Panc1 (cell line): ENCODE data around the gene PBX1. TPM values are rescaled to one million over a fixed set of nuclear protein-coding genes. Genes with fewer than 3 reads are reported as not detected.

Experiments
- ATAC-seq: fragments of 200-7000 bp; cut with Tn5 transposase; 2 replicates; pipeline ENCODE4 v1.9.1; 2020; ENCODE audit warnings: mild to moderate bottlenecking, moderate library complexity
- BruUV-seq: library from RNA; stranded (reverse); fragments of 400-500 nt; replicated peaks from 2 replicates; lab custom pipeline; 2021; lab: Mats Ljungman, UMichigan
- CTCF ChIA-PET: fragments of 300-600 bp; sonication (Branson Sonifier 250); formaldehyde crosslinking; loops from one replicate; lab custom pipeline; 2022; ENCODE audit warnings: antibody characterized with exemption; lab: Charles Lee
- POLR2A ChIA-PET: fragments of 300-600 bp; sonication (Branson Sonifier 250); formaldehyde crosslinking; loops from one replicate; lab custom pipeline; 2022; ENCODE audit warnings: antibody characterized with exemption; lab: Charles Lee
- DNase-seq: peaks from one replicate; pipeline ENCODE4 v3.0.0-alpha.2; 2010; ENCODE audit warnings: low read depth, low spot score
- H3K27ac ChIP-seq: 2 replicates; pipeline ENCODE4 v1.5.1; 2011; ENCODE audit warnings: mild to moderate bottlenecking, low read length, inconsistent platforms
- H3K27me3 ChIP-seq: fragments of 200-500 bp; sonication (Bioruptor generic); 2 replicates; pipeline ENCODE4 v1.6.0; 2014; ENCODE audit warnings: low read length, inconsistent platforms; ENCODE audit not compliant: control insufficient read depth, insufficient read depth
- H3K36me3 ChIP-seq: fragments of 200-500 bp; sonication (Bioruptor generic); 2 replicates; pipeline ENCODE4 v1.5.1; 2014; ENCODE audit warnings: inconsistent platforms, mild to moderate bottlenecking, low read length, moderate library complexity; ENCODE audit not compliant: control insufficient read depth, insufficient read depth
- H3K4me1 ChIP-seq: 2 replicates; pipeline ENCODE4 v1.5.1; 2011; ENCODE audit warnings: inconsistent platforms, mild to moderate bottlenecking, low read length, moderate library complexity; ENCODE audit not compliant: control insufficient read depth, insufficient read depth
- H3K4me3 ChIP-seq, 2 experiments: 2 replicates each; pipeline ENCODE4 v1.5.1; 2011 to 2012; ENCODE audit warnings: low read depth in 2 of 2, low read length in 2 of 2, mild to moderate bottlenecking in 2 of 2, inconsistent platforms in 1 of 2, moderate library complexity in 1 of 2
- H3K9me3 ChIP-seq: fragments of 200-500 bp; sonication (Bioruptor generic); 2 replicates; pipeline ENCODE4 v1.5.1; 2014; ENCODE audit warnings: low read depth, mild to moderate bottlenecking, inconsistent platforms, low read length, moderate library complexity; ENCODE audit not compliant: control insufficient read depth, insufficient read depth
- POLR2AphosphoS5 ChIP-seq: IDR thresholded peaks from 2 replicates; pipeline ENCODE4 v1.6.1; 2012; ENCODE audit warnings: mild to moderate bottlenecking, low read depth, low read length, moderate library complexity
- SIN3A ChIP-seq: IDR thresholded peaks from 2 replicates; pipeline ENCODE4 v1.6.1; 2012; ENCODE audit warnings: low read depth, mild to moderate bottlenecking, low read length, moderate library complexity, borderline replicate concordance; ENCODE audit not compliant: insufficient read depth
- TCF7L2 ChIP-seq: IDR thresholded peaks from 2 replicates; pipeline ENCODE4 v1.6.1; 2011; ENCODE audit warnings: mild to moderate bottlenecking, low read depth, low read length, inconsistent platforms
- in situ Hi-C: cut with HindIII; loops from 2 replicates; pipeline ENCODE4 v1.10.0; 2016; ENCODE audit warnings: low sequenced_read_pairs, low pct_unique_long_range_greater_than_20kb
- intact Hi-C: fragments of 100-400 bp; cut with micrococcal nuclease; formaldehyde crosslinking; loops from one replicate; pipeline ENCODE4 v1.10.0; 2022; ENCODE audit not compliant: unreplicated experiment
- total RNA-seq: library from RNA; stranded (reverse); gene quantifications from one replicate; pipeline ENCODE4 v1.2.1, GENCODE V29; 2021; ENCODE audit not compliant: unreplicated experiment
- TF ChIP-seq, protein P1 (sequence below), 2 experiments: IDR thresholded peaks; 2 replicates each; pipeline ENCODE4 v1.6.1; 2011 to 2012; ENCODE audit warnings: low read depth in 2 of 2, control low read depth in 1 of 2, low read length in 1 of 2, mild to moderate bottlenecking in 1 of 2, moderate library complexity in 1 of 2; ENCODE audit not compliant: insufficient read depth in 1 of 2
- TF ChIP-seq, protein P2 (sequence below): fragments of 450-650 bp; IDR thresholded peaks from 2 replicates; pipeline ENCODE4 v1.5.1; 2017; ENCODE audit warnings: mild to moderate bottlenecking

PBX1 gene
- total RNA-seq, 1 experiment from 2014 or later: 2.0 TPM

DNA sequence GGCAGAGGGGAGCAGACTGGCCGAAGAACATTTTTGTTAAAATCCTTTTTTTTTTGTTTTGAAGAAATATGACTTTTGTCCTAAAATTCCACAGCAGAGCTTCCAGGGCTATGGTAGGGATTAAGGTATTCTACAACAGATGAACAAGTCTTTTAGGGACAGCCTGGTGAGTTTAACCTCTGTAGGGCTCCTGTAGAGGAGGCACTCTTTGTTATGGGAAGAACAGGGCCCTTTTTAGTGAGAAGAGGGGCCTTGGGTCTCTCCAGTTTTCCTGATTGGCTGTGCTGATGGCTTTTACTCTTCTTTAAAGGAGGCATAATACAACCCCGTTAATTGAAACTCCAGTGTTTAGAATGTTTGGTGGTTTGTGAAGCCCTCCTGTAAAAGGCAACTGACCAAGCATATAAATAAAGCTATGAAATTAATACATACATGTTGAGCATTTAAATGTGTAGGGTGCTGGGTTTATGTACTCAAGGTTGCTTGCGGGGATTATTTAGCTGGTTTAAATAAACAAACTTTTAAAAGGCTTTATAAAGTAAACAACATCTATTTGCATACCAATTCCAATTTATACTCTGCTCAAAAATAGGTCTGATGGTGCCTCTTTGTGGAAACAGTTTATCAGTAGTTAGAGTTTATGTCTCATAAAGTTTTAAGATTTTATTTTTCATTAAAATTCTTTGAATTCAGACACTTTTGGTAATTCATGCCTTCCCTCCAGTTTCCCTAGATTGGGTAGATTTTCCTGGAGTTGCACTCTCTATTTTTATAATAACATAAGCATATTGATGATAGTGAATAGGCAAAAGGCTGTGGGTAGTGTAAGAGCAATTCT lies 46.5 kb downstream of the PBX1 start:
- no peak overlapping the region for H3K27ac ChIP-seq

DNA sequence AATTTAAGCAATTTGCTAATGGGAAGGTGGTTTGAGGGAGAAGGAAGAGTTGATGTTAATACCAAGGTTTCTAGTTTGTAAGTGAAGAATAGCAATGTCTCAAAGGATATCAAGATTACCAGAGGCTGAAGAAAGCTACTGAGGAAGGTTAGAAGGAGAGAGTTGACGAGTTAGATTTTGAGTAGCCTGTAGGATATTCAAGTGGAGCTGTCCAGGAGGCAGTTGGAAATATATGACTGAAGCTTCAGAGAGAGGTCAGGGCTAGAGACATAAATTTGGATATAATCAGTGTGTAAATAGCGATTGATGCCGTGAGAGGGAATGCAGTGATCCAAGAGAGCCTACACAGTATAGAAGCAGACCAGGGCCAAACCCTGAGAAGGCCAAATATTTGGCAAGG lies 48.4 kb downstream of the PBX1 start:
- no TSS peak for BruUV-seq
- no peaks in the 10 kb centered on the region for H3K27me3 ChIP-seq
- ATAC-seq: no peak; the same call in 1 of the 2 replicates
- no peaks in the 10 kb centered on the region; the same call in 1 of the 2 replicates for H3K36me3 ChIP-seq
- H3K4me3 ChIP-seq: no peak overlapping the region
- TF ChIP-seq POLR2AphosphoS5 (no peak), TCF7L2 (no peak), SIN3A (no peak)
- TF ChIP-seq, protein P1, sequence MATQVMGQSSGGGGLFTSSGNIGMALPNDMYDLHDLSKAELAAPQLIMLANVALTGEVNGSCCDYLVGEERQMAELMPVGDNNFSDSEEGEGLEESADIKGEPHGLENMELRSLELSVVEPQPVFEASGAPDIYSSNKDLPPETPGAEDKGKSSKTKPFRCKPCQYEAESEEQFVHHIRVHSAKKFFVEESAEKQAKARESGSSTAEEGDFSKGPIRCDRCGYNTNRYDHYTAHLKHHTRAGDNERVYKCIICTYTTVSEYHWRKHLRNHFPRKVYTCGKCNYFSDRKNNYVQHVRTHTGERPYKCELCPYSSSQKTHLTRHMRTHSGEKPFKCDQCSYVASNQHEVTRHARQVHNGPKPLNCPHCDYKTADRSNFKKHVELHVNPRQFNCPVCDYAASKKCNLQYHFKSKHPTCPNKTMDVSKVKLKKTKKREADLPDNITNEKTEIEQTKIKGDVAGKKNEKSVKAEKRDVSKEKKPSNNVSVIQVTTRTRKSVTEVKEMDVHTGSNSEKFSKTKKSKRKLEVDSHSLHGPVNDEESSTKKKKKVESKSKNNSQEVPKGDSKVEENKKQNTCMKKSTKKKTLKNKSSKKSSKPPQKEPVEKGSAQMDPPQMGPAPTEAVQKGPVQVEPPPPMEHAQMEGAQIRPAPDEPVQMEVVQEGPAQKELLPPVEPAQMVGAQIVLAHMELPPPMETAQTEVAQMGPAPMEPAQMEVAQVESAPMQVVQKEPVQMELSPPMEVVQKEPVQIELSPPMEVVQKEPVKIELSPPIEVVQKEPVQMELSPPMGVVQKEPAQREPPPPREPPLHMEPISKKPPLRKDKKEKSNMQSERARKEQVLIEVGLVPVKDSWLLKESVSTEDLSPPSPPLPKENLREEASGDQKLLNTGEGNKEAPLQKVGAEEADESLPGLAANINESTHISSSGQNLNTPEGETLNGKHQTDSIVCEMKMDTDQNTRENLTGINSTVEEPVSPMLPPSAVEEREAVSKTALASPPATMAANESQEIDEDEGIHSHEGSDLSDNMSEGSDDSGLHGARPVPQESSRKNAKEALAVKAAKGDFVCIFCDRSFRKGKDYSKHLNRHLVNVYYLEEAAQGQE (IDR thresholded peaks at IDR 0.05; ENCODE audit: insufficient read depth in 1 of 2, low read depth in 2 of 2, low read length in 1 of 2): no peak
- TF ChIP-seq, protein P2, sequence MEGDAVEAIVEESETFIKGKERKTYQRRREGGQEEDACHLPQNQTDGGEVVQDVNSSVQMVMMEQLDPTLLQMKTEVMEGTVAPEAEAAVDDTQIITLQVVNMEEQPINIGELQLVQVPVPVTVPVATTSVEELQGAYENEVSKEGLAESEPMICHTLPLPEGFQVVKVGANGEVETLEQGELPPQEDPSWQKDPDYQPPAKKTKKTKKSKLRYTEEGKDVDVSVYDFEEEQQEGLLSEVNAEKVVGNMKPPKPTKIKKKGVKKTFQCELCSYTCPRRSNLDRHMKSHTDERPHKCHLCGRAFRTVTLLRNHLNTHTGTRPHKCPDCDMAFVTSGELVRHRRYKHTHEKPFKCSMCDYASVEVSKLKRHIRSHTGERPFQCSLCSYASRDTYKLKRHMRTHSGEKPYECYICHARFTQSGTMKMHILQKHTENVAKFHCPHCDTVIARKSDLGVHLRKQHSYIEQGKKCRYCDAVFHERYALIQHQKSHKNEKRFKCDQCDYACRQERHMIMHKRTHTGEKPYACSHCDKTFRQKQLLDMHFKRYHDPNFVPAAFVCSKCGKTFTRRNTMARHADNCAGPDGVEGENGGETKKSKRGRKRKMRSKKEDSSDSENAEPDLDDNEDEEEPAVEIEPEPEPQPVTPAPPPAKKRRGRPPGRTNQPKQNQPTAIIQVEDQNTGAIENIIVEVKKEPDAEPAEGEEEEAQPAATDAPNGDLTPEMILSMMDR: no peak
- H3K4me1 ChIP-seq: peaks cover 3% of the 10 kb centered on the region; the same call in 1 of the 2 replicates
- DNase-seq: no peak
- ChIA-PET POLR2A (no interaction called here), CTCF (no interaction called here)
- intact Hi-C loops (no loop called here), in situ Hi-C loops (no loop called here)
- no peak overlapping the region for H3K27ac ChIP-seq
- no peaks in the 10 kb centered on the region for H3K9me3 ChIP-seq

More for the DNA sequence above, 46.5 kb downstream of the PBX1 start:
- Histone ChIP-seq H3K4me3 (no peak overlapping the region), H3K9me3 (no peaks in the 10 kb centered on the region), H3K27me3 (no peaks in the 10 kb centered on the region), H3K4me1 (peaks cover 3% of the 10 kb centered on the region; the same call in 1 of the 2 replicates), H3K36me3 (no peaks in the 10 kb centered on the region; the same call in 1 of the 2 replicates)
- POLR2A ChIA-PET: no interaction called here
- no TSS peak for BruUV-seq
- intact Hi-C loops (no loop called here), in situ Hi-C loops (no loop called here)
- CTCF ChIA-PET: no interaction called here
- DNase-seq (no peak), ATAC-seq (no peak)
- TF ChIP-seq, protein P2: no peak
- TF ChIP-seq POLR2AphosphoS5 (no peak), SIN3A (no peak), TCF7L2 (no peak)
- TF ChIP-seq, protein P1 (IDR thresholded peaks at IDR 0.05; ENCODE audit: insufficient read depth in 1 of 2, low read depth in 2 of 2, low read length in 1 of 2): no peak
